ENCODE data around the gene GPR35.

- no peak for TF ChIP-seq CTCF (IDR thresholded peaks at IDR 0.05 in 2 of 3, conservative IDR thresholded peaks at IDR 0.05 in 1 of 3; ENCODE audit: borderline replicate concordance in 1 of 3, insufficient read depth in 1 of 3, low read depth in 2 of 3, low read length in 2 of 3)
- no peak for TF ChIP-seq SRF (IDR thresholded peaks at IDR 0.05; ENCODE audit: low read depth)
- TF ChIP-seq JUND (IDR thresholded peaks at IDR 0.05): no peak
- TF ChIP-seq, protein P1, sequence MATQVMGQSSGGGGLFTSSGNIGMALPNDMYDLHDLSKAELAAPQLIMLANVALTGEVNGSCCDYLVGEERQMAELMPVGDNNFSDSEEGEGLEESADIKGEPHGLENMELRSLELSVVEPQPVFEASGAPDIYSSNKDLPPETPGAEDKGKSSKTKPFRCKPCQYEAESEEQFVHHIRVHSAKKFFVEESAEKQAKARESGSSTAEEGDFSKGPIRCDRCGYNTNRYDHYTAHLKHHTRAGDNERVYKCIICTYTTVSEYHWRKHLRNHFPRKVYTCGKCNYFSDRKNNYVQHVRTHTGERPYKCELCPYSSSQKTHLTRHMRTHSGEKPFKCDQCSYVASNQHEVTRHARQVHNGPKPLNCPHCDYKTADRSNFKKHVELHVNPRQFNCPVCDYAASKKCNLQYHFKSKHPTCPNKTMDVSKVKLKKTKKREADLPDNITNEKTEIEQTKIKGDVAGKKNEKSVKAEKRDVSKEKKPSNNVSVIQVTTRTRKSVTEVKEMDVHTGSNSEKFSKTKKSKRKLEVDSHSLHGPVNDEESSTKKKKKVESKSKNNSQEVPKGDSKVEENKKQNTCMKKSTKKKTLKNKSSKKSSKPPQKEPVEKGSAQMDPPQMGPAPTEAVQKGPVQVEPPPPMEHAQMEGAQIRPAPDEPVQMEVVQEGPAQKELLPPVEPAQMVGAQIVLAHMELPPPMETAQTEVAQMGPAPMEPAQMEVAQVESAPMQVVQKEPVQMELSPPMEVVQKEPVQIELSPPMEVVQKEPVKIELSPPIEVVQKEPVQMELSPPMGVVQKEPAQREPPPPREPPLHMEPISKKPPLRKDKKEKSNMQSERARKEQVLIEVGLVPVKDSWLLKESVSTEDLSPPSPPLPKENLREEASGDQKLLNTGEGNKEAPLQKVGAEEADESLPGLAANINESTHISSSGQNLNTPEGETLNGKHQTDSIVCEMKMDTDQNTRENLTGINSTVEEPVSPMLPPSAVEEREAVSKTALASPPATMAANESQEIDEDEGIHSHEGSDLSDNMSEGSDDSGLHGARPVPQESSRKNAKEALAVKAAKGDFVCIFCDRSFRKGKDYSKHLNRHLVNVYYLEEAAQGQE (IDR thresholded peaks at IDR 0.05; ENCODE audit: low read depth): no peak
- TF ChIP-seq POLR2AphosphoS5 (IDR thresholded peaks at IDR 0.05; ENCODE audit: low read depth, low read length): no peak
- TF ChIP-seq ZNF274 (IDR thresholded peaks at IDR 0.05; ENCODE audit: low read depth, low read length): no peak
- no peak for TF ChIP-seq POLR2A (IDR thresholded peaks at IDR 0.05; ENCODE audit: borderline replicate concordance, extremely low read depth, insufficient read depth, insufficient read length)
- TF ChIP-seq ATF3 (IDR thresholded peaks at IDR 0.05): no peak
- no peak for TF ChIP-seq SP1 (IDR thresholded peaks at IDR 0.05; ENCODE audit: low read depth)
- TF ChIP-seq, protein P2, sequence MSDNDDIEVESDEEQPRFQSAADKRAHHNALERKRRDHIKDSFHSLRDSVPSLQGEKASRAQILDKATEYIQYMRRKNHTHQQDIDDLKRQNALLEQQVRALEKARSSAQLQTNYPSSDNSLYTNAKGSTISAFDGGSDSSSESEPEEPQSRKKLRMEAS (IDR thresholded peaks at IDR 0.05): no peak
- TF ChIP-seq YY1 (IDR thresholded peaks at IDR 0.05; ENCODE audit: extremely low read depth, insufficient replicate concordance, low read depth, low read length): no peak
These were observed 4.9 kb downstream of the GPR35 start for GRCh38 chr2:240629968-240630770.

All from HCT116 (cell line).